Smooth muscle cell (in vitro differentiated cells): Measurements from ENCODE around the gene RYR3. TPM values are rescaled to one million over a fixed set of nuclear protein-coding genes. Genes with fewer than 3 reads are reported as not detected.
"Not testable (repeated sequence)": the region's sequence is repeated elsewhere in the genome, so short reads cannot be mapped to it uniquely, and the experiment has no call there.

ENCODE experiments used
- DNase-seq: peaks from one replicate; lab custom pipeline; 2025; ENCODE audit not compliant: unreplicated experiment; lab: John Stamatoyannopoulos, UW
- H2AFZ ChIP-seq: fragments of 200-600 bp; sonication (generic); 2 replicates; pipeline ENCODE4 v1.6.0; 2016; ENCODE audit warnings: antibody characterized with exemption, low read depth, mild to moderate bottlenecking
- H3F3A ChIP-seq: fragments of 200-600 bp; sonication (generic); 2 replicates; pipeline ENCODE4 v1.6.0; 2017; ENCODE audit warnings: antibody characterized with exemption, low read depth
- H3K27ac ChIP-seq: fragments of 200-600 bp; sonication (generic); 2 replicates; pipeline ENCODE4 v1.5.1; 2016; ENCODE audit warnings: low read depth, mild to moderate bottlenecking
- H3K27me3 ChIP-seq: fragments of 200-600 bp; sonication (generic); 2 replicates; pipeline ENCODE4 v1.6.1; 2016; ENCODE audit warnings: low read depth, mild to moderate bottlenecking
- H3K36me3 ChIP-seq: fragments of 200-600 bp; sonication (generic); 2 replicates; pipeline ENCODE4 v1.5.1; 2016; ENCODE audit warnings: low read depth
- H3K4me1 ChIP-seq: fragments of 200-600 bp; sonication (generic); 2 replicates; pipeline ENCODE4 v1.5.1; 2016; ENCODE audit warnings: low read depth
- H3K4me2 ChIP-seq: fragments of 200-600 bp; sonication (generic); 2 replicates; pipeline ENCODE4 v1.6.0; 2016; ENCODE audit warnings: mild to moderate bottlenecking
- H3K4me3 ChIP-seq: fragments of 200-600 bp; sonication (generic); 2 replicates; pipeline ENCODE4 v1.5.1; 2016; ENCODE audit warnings: mild to moderate bottlenecking
- H3K79me2 ChIP-seq: fragments of 200-600 bp; sonication (generic); 2 replicates; pipeline ENCODE4 v1.6.0; 2016; ENCODE audit warnings: low read depth, mild to moderate bottlenecking
- H3K9ac ChIP-seq: fragments of 200-600 bp; sonication (generic); 2 replicates; pipeline ENCODE4 v1.6.0; 2016; ENCODE audit warnings: low read depth
- H3K9me3 ChIP-seq: fragments of 200-600 bp; sonication (generic); replicated peaks from 2 replicates; pipeline ENCODE4 v1.5.1; 2016; ENCODE audit warnings: low read depth
- H4K20me1 ChIP-seq: fragments of 200-600 bp; sonication (generic); 2 replicates; pipeline ENCODE4 v1.6.0; 2016; ENCODE audit warnings: low read depth
- CTCF ChIP-seq: fragments of 200-600 bp; sonication (generic); IDR thresholded peaks from 2 replicates; pipeline ENCODE4 v1.5.1; 2017; ENCODE audit warnings: borderline replicate concordance, mild to moderate bottlenecking, antibody characterized with exemption; ENCODE audit not compliant: insufficient read depth, poor library complexity, severe bottlenecking
- WGBS: methylation state at CpG from one replicate; pipeline ENCODE4 v1.1.7; 2016; ENCODE audit warnings: low lambda C conversion rate; 5-methylcytosine and 5-hydroxymethylcytosine counted together
- polyA plus RNA-seq: library from polyadenylated mRNA; unstranded; fragments of >200 nt; fragmentation: Nextera tagmentation; extraction: Ambion mirVana; gene quantifications from 2 replicates; pipeline ENCODE4 v1.2.1, GENCODE V29; 2016
- total RNA-seq: library from RNA; depleted of rRNA; stranded (reverse); fragments of >200 nt; gene quantifications from 2 replicates; pipeline ENCODE4 v1.2.3, GENCODE V29; 2014

RYR3 gene
- total and polyA plus RNA-seq, 2 experiments from 2014 or later: 0.23 to 6.2 TPM

GRCh38 chr15:33561967-33562366 lies 251.2 kb downstream of the RYR3 start:
- no peaks in the 10 kb centered on the region for H4K20me1 ChIP-seq
- no peak overlapping the region for H3K4me2 ChIP-seq
- no peaks in the 10 kb centered on the region for H3K4me1 ChIP-seq
- no peaks in the 10 kb centered on the region for H3K27me3 ChIP-seq
- no peak for DNase-seq
- no peak overlapping the region for H3K4me3 ChIP-seq
- no peaks in the 10 kb centered on the region for H3F3A ChIP-seq
- TF ChIP-seq CTCF: no peak
- H3K36me3 ChIP-seq: no peaks in the 10 kb centered on the region
- H2AFZ ChIP-seq: no peak overlapping the region
- no peak overlapping the region for H3K27ac ChIP-seq
- no peak overlapping the region for H3K9ac ChIP-seq
- H3K79me2 ChIP-seq: no peaks in the 10 kb centered on the region
- H3K9me3 ChIP-seq: no peaks in the 10 kb centered on the region
- 95% methylated on average over 5 of the region's 5 CpGs for WGBS

- H3K4me3 ChIP-seq: no peak overlapping the region
- no peak for DNase-seq
- no peaks in the 10 kb centered on the region for H3K4me1 ChIP-seq
- no peak for TF ChIP-seq CTCF
- no peak overlapping the region for H2AFZ ChIP-seq
- H3K9ac ChIP-seq: no peak overlapping the region
- no peaks in the 10 kb centered on the region for H3K9me3 ChIP-seq
- no peaks in the 10 kb centered on the region for H3K27me3 ChIP-seq
- H4K20me1 ChIP-seq: no peaks in the 10 kb centered on the region
- H3K79me2 ChIP-seq: no peaks in the 10 kb centered on the region
- no peaks in the 10 kb centered on the region for H3K36me3 ChIP-seq
- peak overlapping the region; percentile 5 for H3K27ac ChIP-seq
- H3K4me2 ChIP-seq: peak overlapping the region; percentile 7
- 57% methylated on average over 3 of the region's 3 CpGs for WGBS
- H3F3A ChIP-seq: no peaks in the 10 kb centered on the region
Observed at GRCh38 chr15:33565094-33565493, 254.3 kb downstream of the RYR3 start.

GRCh38 chr15:33567652-33568051 lies 256.9 kb downstream of the RYR3 start:
- Histone ChIP-seq H3K36me3 (no peaks in the 10 kb centered on the region), H3K4me1 (no peaks in the 10 kb centered on the region), H3K9ac (no peak overlapping the region), H3K27ac (no peak overlapping the region), H3F3A (no peaks in the 10 kb centered on the region), H3K4me2 (no peak overlapping the region), H3K4me3 (no peak overlapping the region), H3K79me2 (no peaks in the 10 kb centered on the region), H3K9me3 (no peaks in the 10 kb centered on the region), H2AFZ (no peak overlapping the region), H3K27me3 (no peaks in the 10 kb centered on the region), H4K20me1 (no peaks in the 10 kb centered on the region)
- DNase-seq: no peak
- no peak for TF ChIP-seq CTCF

- Histone ChIP-seq H4K20me1 (no peaks in the 10 kb centered on the region), H3K79me2 (no peaks in the 10 kb centered on the region), H2AFZ (no peak overlapping the region), H3K27me3 (no peaks in the 10 kb centered on the region), H3K27ac (no peak overlapping the region), H3K4me2 (no peak overlapping the region), H3K9ac (no peak overlapping the region), H3K4me1 (no peaks in the 10 kb centered on the region), H3K4me3 (no peak overlapping the region), H3F3A (no peaks in the 10 kb centered on the region), H3K9me3 (no peaks in the 10 kb centered on the region), H3K36me3 (no peaks in the 10 kb centered on the region)
- no peak for DNase-seq
- 100% methylated on average over 1 of the region's 1 CpG for WGBS
- no peak for TF ChIP-seq CTCF
Observed at GRCh38 chr15:33569036-33569435, 258.3 kb downstream of the RYR3 start.

- not testable (repeated sequence) for H2AFZ ChIP-seq, DNase-seq, H3K27me3 ChIP-seq, H4K20me1 ChIP-seq, H3K79me2 ChIP-seq, H3K27ac ChIP-seq, H3K9me3 ChIP-seq, H3K4me2 ChIP-seq, H3K4me3 ChIP-seq, H3K36me3 ChIP-seq, H3K9ac ChIP-seq
- Histone ChIP-seq H3K4me1 (peaks cover 13% of the 10 kb centered on the region), H3F3A (peaks cover 10% of the 10 kb centered on the region)
- 17% methylated on average over 2 of the region's 2 CpGs for WGBS
Observed at GRCh38 chr15:33577911-33578310, 267.1 kb downstream of the RYR3 start.
